ENCODE data around the gene ABHD8.

The ABHD8 gene

DNA sequence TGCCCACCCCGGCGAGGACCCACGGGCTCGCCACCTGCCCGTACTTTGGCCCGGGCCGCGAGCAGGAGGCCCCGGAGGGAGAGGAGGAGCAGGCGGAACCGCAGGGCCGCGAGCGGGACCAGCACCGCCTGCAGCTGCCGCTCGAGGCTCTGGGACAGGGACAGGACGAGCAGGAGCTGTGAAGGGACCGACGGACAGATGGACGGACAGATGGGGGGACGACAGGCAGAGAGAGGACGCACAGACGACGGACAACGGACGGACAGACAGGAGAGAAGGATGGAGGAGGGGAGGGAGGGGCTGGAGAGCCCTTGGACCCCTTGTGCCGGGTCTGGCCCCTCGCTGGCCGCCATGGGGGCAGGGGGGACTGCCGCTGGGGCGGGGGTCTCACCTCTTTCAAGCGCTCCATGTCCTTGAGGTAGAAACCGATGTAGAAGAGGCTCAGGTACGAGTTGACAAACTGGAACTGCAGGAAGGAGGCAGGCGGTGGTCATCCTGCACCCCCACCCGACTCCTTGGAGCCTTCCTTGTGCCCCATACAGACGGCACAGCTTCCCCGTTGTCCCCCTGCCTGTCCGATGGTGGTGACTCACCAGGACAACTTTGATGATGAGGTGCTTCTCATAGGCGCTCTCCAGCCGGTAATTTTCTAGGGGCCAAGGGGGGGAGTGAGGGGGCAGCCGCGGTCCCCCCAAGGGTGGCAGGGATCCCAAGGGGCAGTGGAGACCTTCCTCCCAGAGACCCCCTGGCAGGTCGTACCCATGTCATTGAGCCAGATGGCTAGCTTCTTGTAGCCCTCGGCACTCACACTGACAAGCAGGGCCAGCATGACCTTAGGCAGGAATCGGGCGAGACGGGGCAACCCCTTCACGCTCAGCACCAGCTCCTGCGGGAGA, 26.4 kb upstream of the ABHD8 start:
- TF ChIP-seq GATA3 (IDR thresholded peaks at IDR 0.05; ENCODE audit: low read depth, low read length), result no peak
- no peak for TF ChIP-seq GATA2 (IDR thresholded peaks at IDR 0.05; ENCODE audit: low read depth, low read length)

DNA sequence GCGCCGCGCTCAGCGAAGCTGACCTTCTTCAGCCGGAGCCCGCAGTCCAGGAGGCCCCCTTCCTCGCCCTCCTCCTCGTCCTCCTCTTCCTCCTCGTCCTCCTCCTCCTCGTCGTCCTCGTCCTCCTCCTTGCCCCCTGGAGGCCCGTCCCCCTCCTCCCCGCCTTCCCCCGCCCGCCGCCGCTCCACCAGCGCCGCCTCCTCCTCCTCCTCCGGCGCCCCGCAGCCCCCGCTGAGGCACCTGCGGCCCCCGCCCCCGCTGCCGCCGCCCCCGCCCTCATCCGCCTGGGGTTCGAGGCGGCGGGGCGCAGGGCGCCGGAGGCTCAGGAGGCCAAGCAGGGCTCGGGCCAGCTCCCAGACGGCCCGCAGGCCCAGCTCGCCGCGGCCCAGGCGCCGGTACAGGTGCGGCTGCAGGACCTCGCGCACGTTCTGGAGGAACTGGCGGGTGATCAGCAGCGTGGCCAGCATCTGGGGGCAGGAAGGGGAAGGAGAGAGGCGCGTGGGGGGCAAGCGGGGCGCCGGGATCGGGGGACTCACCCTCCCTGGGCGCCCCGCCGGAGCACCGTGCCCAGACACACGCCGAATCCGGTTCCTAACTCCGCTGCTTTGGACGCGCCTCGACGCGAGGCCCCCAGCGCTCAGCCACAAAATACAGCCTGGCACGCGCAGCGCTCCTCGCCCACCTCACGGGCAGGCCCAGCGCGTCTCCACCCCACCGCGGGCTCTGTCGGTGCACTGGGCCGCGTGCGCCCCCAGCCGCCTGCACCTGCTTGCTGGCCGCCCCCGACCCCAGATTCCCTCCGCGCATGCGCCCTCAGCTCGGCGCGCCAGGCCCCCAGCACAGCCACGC, 25.5 kb upstream of the ABHD8 start:
- no peak for TF ChIP-seq GATA2 (IDR thresholded peaks at IDR 0.05; ENCODE audit: low read depth, low read length)
- no peak for TF ChIP-seq GATA3 (IDR thresholded peaks at IDR 0.05; ENCODE audit: low read depth, low read length)

DNA sequence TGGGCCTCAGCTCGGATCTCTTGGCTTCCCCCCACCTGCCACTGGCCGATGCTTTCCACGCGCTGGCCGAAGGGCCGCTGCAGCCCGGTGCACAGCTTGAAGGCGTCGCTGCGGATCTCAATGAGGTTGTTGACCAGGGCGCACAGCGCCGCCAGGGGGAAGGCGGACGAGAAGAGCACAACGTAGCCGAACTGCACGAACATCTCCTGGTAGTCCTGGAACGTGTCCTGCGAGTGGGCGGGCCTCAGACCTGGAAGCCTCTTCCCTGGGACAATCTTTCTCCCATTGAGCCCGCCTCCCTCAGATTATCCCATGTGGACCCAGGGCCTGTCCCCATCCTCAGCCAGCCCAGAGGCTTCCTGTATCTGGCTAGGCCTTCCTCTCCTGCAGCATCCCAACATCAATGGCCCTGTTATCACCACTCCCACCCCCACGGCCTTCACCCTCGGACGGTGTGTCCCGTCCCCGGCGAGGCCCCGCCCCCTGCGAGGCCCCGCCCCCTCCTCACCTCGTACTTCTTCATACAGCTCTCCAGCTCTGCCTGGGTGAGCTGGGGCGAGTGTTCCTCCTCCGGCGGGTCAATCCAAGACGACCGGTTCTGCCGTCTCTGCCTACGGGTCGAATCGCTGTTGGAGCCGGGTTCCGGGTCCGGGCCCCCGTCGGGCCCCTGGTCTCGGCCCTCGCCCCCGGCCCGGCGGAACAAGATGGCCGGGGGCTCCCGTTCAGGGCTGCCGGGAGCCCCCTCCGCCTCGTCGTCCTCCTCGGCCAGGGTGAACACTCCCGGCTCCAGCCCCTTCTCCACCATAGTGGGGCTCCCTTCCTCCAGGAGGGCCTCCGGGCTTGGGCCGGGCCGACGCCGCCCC, 24.7 kb upstream of the ABHD8 start:
- TF ChIP-seq GATA2 (IDR thresholded peaks at IDR 0.05; ENCODE audit: low read depth, low read length) (no peak), GATA3 (IDR thresholded peaks at IDR 0.05; ENCODE audit: low read depth, low read length) (no peak)

- TF ChIP-seq GATA3 (IDR thresholded peaks at IDR 0.05; ENCODE audit: low read depth, low read length) (no peak), GATA2 (IDR thresholded peaks at IDR 0.05; ENCODE audit: low read depth, low read length) (no peak)
These were observed 23.9 kb upstream of the ABHD8 start for GRCh38 chr19:17327068-17327653.

DNA sequence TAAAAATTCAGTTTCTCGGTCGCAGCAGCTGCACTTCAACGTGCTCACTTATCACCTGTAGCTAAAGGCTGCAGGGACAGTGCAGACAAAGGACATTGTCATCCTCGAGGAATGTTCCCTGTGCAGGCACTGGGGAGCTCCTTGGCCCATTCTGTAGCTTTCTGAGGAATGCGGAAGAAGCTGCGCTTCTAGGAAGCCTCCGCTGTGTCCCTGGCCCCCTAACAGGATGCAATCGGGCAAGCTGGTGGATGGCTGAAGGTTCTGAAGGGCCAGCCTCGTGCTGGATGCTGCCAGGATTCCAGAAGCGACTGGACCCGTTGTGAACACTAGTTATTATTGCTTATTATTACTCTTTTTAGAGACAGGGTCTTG, 23.4 kb upstream of the ABHD8 start:
- TF ChIP-seq GATA2 (IDR thresholded peaks at IDR 0.05; ENCODE audit: low read depth, low read length) (no peak), GATA3 (IDR thresholded peaks at IDR 0.05; ENCODE audit: low read depth, low read length) (no peak)

DNA sequence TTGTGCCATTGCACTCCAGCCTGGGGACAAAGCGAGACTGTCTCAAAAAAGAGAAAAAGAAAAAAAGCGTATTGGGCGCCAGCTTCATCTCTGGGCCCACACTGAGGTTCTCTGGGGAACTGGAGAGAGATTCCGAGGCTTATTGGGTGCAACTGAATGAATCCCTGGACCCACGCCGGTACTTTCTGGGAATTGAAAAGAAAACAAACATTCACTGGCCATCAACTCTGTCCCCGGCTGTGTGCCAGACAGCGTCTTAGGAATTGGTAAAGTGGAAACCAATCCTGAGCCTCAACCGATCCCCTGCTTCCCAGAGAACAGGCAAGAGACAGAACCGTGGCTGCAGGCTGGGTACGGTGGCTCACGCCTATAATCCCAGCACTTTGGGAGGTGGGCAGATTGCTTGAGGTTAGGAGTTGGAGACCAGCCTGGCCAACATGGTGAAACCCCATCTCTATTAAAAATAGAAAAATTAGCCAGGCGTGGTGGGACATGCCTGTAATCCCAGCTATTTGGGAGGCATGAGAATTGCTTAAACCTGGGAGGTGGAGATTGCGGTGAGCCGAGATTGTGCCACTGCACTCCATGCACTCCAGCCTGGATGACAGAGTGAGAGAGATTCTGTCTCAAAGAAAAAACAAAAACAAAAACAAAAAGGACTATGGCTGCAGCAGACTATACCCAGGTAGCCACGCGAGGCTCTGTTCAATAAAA, 22.8 kb upstream of the ABHD8 start:
- no peak for TF ChIP-seq GATA3 (IDR thresholded peaks at IDR 0.05; ENCODE audit: low read depth, low read length)

GRCh38 chr19:17325133-17325532, 21.9 kb upstream of the ABHD8 start:
- TF ChIP-seq GATA3 (IDR thresholded peaks at IDR 0.05; ENCODE audit: low read depth, low read length) (no peak), GATA2 (IDR thresholded peaks at IDR 0.05; ENCODE audit: low read depth, low read length) (no peak)

DNA sequence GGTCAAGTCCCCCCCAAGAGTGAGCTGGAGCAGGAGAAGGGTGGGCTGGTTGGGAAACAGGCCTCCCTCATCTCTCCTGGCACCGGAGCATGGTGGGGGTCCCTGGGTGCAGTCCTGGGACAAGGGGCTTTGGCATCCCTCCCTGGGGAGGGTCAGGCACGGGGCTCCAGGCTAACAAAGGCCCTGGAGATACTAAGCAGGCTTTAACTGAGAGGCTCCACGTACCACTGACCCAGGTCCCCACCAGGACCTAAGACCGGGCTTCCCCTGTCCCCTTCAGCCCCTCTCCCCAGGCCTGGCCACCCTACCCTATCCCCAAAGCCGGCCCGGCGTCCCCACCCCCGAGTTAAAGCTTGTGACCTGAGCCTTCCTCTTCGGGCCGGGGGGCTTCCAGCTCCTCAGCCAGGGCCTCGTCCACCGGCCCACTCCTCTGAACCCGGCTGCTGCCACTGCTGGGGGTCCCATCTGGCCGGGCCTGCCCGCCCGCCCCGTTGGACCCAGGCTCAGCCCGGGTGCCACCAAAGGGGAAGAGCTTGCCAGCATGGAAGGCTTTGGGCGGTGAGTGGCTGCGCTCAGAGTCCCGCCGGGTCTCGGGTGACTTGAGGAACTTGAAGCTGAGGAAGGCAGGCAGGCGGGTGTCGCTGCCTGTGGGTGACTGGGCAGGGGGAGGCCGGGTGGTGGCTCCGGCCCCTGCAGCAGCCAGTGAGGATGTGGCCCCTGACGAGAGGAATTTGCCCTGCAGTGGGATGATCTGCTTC, 21.3 kb upstream of the ABHD8 start:
- TF ChIP-seq GATA2 (IDR thresholded peaks at IDR 0.05; ENCODE audit: low read depth, low read length), result no peak
- TF ChIP-seq GATA3 (IDR thresholded peaks at IDR 0.05; ENCODE audit: low read depth, low read length), result no peak

DNA sequence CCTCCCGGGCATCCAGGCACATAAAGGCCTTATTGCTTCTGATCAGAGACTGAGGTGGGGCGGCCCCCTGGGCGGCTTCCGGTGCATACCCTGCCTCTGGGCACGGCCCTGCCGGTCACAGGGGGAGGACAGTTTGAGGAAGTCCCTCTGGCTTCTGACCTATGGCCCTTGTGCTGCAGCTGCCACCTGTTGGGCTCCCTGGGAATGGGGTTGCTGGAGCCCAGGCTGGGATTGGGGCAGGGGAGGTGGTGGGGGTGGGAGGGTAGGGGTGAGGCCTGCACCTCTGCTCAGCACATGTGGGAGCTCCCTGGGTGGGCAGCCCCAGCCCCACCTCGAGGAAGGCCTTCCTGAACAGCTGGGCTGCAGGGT, 20.7 kb upstream of the ABHD8 start:
- TF ChIP-seq GATA2 (IDR thresholded peaks at IDR 0.05; ENCODE audit: low read depth, low read length) (no peak), GATA3 (IDR thresholded peaks at IDR 0.05; ENCODE audit: low read depth, low read length) (no peak)

DNA sequence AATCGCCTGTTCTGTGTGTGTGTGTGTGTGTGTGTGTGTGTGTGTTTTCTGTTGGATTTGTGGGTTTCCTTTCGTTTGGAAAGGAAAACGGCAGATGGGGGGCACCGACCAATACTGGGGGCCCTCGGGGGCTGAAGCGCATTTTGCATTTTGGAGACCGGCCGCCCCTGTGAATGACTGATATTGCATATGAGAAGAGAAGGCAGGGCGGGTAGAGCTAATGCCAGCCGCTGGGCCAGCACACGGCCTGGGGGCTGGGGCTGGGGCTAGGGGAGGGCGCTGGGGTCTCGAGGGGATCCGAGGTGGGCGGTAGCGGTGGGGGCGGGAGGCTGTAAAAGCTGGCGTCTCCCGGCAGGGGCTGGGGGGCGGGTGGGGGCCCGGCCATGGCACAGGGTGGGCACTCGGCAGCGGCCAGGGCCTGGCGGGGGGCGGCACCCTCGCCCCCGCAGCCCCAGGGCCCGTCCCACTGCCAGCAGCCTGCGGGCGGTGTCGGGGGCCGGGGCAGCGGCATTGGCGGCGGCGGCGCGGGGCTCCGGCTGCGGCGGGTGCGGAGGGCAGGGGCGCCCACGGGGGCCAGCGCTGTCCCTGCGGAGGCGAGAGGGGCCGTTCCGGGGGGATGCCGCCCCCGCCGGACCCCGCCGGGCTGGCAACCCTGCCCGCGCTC, 20.2 kb upstream of the ABHD8 start:
- TF ChIP-seq GATA2 (IDR thresholded peaks at IDR 0.05; ENCODE audit: low read depth, low read length) (no peak), GATA3 (IDR thresholded peaks at IDR 0.05; ENCODE audit: low read depth, low read length) (no peak)

GRCh38 chr19:17322854-17323253, 19.6 kb upstream of the ABHD8 start:
- no peak for TF ChIP-seq GATA2 (IDR thresholded peaks at IDR 0.05; ENCODE audit: low read depth, low read length)
- TF ChIP-seq GATA3 (IDR thresholded peaks at IDR 0.05; ENCODE audit: low read depth, low read length), result no peak

Data from SH-SY5Y (cell line).